ENCODE results near the gene FBXL17.

GRCh38 chr5:107969847-107970246, 412.1 kb downstream of the FBXL17 start:
- TF ChIP-seq CTCF (IDR thresholded peaks at IDR 0.05) (no peak), POLR2A (IDR thresholded peaks at IDR 0.05) (no peak), POLR2AphosphoS5 (IDR thresholded peaks at IDR 0.05) (no peak)

Measured in breast epithelium (tissue), 3 donors.